NOMO-1 treated with dmso at 0.1 percent for 144 hours (cell line): ENCODE results near the gene GAPT.
"Not testable (repeated sequence)": the region's sequence is repeated elsewhere in the genome, so short reads cannot be mapped to it uniquely, and the experiment has no call there.

Experiments used
- DNase-seq: peaks from one replicate; lab custom pipeline; 2025; ENCODE audit not compliant: unreplicated experiment; lab: John Stamatoyannopoulos, UW

Gene GAPT

GRCh38 chr5:58503390-58504046, 12.3 kb downstream of the GAPT start:
- DNase-seq, result no peak

GRCh38 chr5:58504766-58505165, 13.5 kb downstream of the GAPT start:
- DNase-seq, result no peak

- DNase-seq, result no peak
Measured at GRCh38 chr5:58505502-58505901, 14.3 kb downstream of the GAPT start.

GRCh38 chr5:58505971-58506640, 14.9 kb downstream of the GAPT start:
- no peak for DNase-seq

GRCh38 chr5:58507715-58508114, 16.5 kb downstream of the GAPT start:
- no peak for DNase-seq

- no peak for DNase-seq
Measured at GRCh38 chr5:58517198-58517597, 26.0 kb downstream of the GAPT start.

GRCh38 chr5:58523956-58524355, 32.7 kb downstream of the GAPT start:
- DNase-seq, result no peak

GRCh38 chr5:58524571-58524970, 33.3 kb downstream of the GAPT start:
- no peak for DNase-seq

- DNase-seq, result no peak
Measured at GRCh38 chr5:58530942-58531490, 39.8 kb downstream of the GAPT start.

- DNase-seq, result not testable (repeated sequence)
Measured at GRCh38 chr5:58541935-58542334, 50.7 kb downstream of the GAPT start.

GRCh38 chr5:58542709-58543108, 51.5 kb downstream of the GAPT start:
- DNase-seq, result no peak

GRCh38 chr5:58543723-58544122, 52.5 kb downstream of the GAPT start:
- no peak for DNase-seq

- peak; percentile 83 for DNase-seq
Measured at GRCh38 chr5:58544195-58544594, 53.0 kb downstream of the GAPT start.

GRCh38 chr5:58544926-58545325, 53.7 kb downstream of the GAPT start:
- DNase-seq, result no peak

GRCh38 chr5:58545912-58546311, 54.7 kb downstream of the GAPT start:
- peak; percentile 78 for DNase-seq
